Measurements from ENCODE around the gene PXK.

Gene PXK

GRCh38 chr3:58462829-58463180, 130.1 kb downstream of the PXK start:
- Histone ChIP-seq H4K20me1 (ENCODE audit: insufficient read depth, low read length, poor library complexity, severe bottlenecking) (no peaks in the 10 kb centered on the region), H3K9me2 (replicated peaks; ENCODE audit: low read depth, low read length) (no peaks in the 10 kb centered on the region), H3K79me2 (ENCODE audit: insufficient read depth, low read length) (no peaks in the 10 kb centered on the region), H3K4me1 (ENCODE audit: insufficient read depth, low read length, poor library complexity, severe bottlenecking) (no peaks in the 10 kb centered on the region), H3K4me3 (ENCODE audit: low read length, poor library complexity, severe bottlenecking) (no peak overlapping the region), H3F3A (ENCODE audit: low read depth) (no peaks in the 10 kb centered on the region), H3K36me3 (ENCODE audit: insufficient read depth, low read length) (no peaks in the 10 kb centered on the region), H3K27me3 (ENCODE audit: insufficient read depth, low read length, poor library complexity, severe bottlenecking) (no peaks in the 10 kb centered on the region), H3K9ac (ENCODE audit: low read depth, low read length, poor library complexity, severe bottlenecking) (no peak overlapping the region), H3K9me3 (ENCODE audit: insufficient read depth, low read depth, low read length) (no peaks in the 10 kb centered on the region), H2AFZ (ENCODE audit: low read length) (no peak overlapping the region), H3K4me2 (ENCODE audit: low read depth, low read length, poor library complexity, severe bottlenecking) (no peak overlapping the region)
- TF ChIP-seq, protein P1, sequence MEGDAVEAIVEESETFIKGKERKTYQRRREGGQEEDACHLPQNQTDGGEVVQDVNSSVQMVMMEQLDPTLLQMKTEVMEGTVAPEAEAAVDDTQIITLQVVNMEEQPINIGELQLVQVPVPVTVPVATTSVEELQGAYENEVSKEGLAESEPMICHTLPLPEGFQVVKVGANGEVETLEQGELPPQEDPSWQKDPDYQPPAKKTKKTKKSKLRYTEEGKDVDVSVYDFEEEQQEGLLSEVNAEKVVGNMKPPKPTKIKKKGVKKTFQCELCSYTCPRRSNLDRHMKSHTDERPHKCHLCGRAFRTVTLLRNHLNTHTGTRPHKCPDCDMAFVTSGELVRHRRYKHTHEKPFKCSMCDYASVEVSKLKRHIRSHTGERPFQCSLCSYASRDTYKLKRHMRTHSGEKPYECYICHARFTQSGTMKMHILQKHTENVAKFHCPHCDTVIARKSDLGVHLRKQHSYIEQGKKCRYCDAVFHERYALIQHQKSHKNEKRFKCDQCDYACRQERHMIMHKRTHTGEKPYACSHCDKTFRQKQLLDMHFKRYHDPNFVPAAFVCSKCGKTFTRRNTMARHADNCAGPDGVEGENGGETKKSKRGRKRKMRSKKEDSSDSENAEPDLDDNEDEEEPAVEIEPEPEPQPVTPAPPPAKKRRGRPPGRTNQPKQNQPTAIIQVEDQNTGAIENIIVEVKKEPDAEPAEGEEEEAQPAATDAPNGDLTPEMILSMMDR (conservative IDR thresholded peaks at IDR 0.05; ENCODE audit: low read length), result no peak
- no peak for TF ChIP-seq EZH2phosphoT487 (IDR thresholded peaks at IDR 0.05; ENCODE audit: borderline replicate concordance)

GRCh38 chr3:58463181-58463941, 130.7 kb downstream of the PXK start:
- H4K20me1 ChIP-seq (ENCODE audit: insufficient read depth, low read length, poor library complexity, severe bottlenecking), result no peaks in the 10 kb centered on the region
- no peaks in the 10 kb centered on the region for H3K9me3 ChIP-seq (ENCODE audit: insufficient read depth, low read depth, low read length)
- TF ChIP-seq EZH2phosphoT487 (IDR thresholded peaks at IDR 0.05; ENCODE audit: borderline replicate concordance), result no peak
- TF ChIP-seq, protein P1 (conservative IDR thresholded peaks at IDR 0.05; ENCODE audit: low read length), result peak; percentile 99
- no peaks in the 10 kb centered on the region for H3K9me2 ChIP-seq (replicated peaks; ENCODE audit: low read depth, low read length)
- peak overlapping the region; percentile 46 for H3K4me3 ChIP-seq (ENCODE audit: low read length, poor library complexity, severe bottlenecking)
- H3K27me3 ChIP-seq (ENCODE audit: insufficient read depth, low read length, poor library complexity, severe bottlenecking), result no peaks in the 10 kb centered on the region
- H3F3A ChIP-seq (ENCODE audit: low read depth), result no peaks in the 10 kb centered on the region
- H3K9ac ChIP-seq (ENCODE audit: low read depth, low read length, poor library complexity, severe bottlenecking), result no peak overlapping the region
- H2AFZ ChIP-seq (ENCODE audit: low read length), result peak overlapping the region; percentile 83
- H3K79me2 ChIP-seq (ENCODE audit: insufficient read depth, low read length), result no peaks in the 10 kb centered on the region
- no peaks in the 10 kb centered on the region for H3K4me1 ChIP-seq (ENCODE audit: insufficient read depth, low read length, poor library complexity, severe bottlenecking)
- H3K4me2 ChIP-seq (ENCODE audit: low read depth, low read length, poor library complexity, severe bottlenecking), result peak overlapping the region; percentile 49
- no peaks in the 10 kb centered on the region for H3K36me3 ChIP-seq (ENCODE audit: insufficient read depth, low read length)

DNA sequence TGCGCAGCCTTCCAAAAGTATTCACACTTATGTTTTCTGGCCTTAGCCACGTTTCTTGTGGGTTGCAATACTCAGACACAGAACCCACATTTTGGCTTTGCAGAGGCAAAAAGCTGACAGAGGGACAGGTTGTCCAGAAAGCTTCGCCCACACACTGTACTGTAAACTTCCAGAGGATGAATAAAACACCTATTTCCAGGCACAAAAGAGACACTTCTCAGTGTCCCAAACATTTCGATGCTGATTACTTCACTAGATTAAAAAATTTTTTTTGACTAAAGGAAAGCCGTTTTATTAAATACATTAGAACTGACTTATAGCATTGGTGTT, 131.2 kb downstream of the PXK start:
- no peaks in the 10 kb centered on the region for H3K27me3 ChIP-seq (ENCODE audit: insufficient read depth, low read length, poor library complexity, severe bottlenecking)
- H3K9ac ChIP-seq (ENCODE audit: low read depth, low read length, poor library complexity, severe bottlenecking), result no peak overlapping the region
- H3K9me3 ChIP-seq (ENCODE audit: insufficient read depth, low read depth, low read length), result no peaks in the 10 kb centered on the region
- no peak overlapping the region for H3K4me3 ChIP-seq (ENCODE audit: low read length, poor library complexity, severe bottlenecking)
- H3K36me3 ChIP-seq (ENCODE audit: insufficient read depth, low read length), result no peaks in the 10 kb centered on the region
- no peaks in the 10 kb centered on the region for H3K4me1 ChIP-seq (ENCODE audit: insufficient read depth, low read length, poor library complexity, severe bottlenecking)
- peak overlapping the region; percentile 83 for H2AFZ ChIP-seq (ENCODE audit: low read length)
- H4K20me1 ChIP-seq (ENCODE audit: insufficient read depth, low read length, poor library complexity, severe bottlenecking), result no peaks in the 10 kb centered on the region
- peak overlapping the region; percentile 49 for H3K4me2 ChIP-seq (ENCODE audit: low read depth, low read length, poor library complexity, severe bottlenecking)
- TF ChIP-seq, protein P1 (conservative IDR thresholded peaks at IDR 0.05; ENCODE audit: low read length), result no peak
- no peak for TF ChIP-seq EZH2phosphoT487 (IDR thresholded peaks at IDR 0.05; ENCODE audit: borderline replicate concordance)
- no peaks in the 10 kb centered on the region for H3F3A ChIP-seq (ENCODE audit: low read depth)
- H3K79me2 ChIP-seq (ENCODE audit: insufficient read depth, low read length), result no peaks in the 10 kb centered on the region
- H3K9me2 ChIP-seq (replicated peaks; ENCODE audit: low read depth, low read length), result no peaks in the 10 kb centered on the region

Measured in Loucy (cell line).